ENCODE data around the gene SARDH. TPM values are rescaled to one million over a fixed set of nuclear protein-coding genes. Genes with fewer than 3 reads are reported as not detected.

The SARDH gene
- total and polyA plus RNA-seq, 2 donors (not counting 3 experiments of a cell fraction or from before 2014, with no cell fraction given): 0.19 to 0.44 TPM

- DNase-seq (ENCODE audit: low read depth, low spot score): no peak
- no TSS peak for BruUV-seq (replicated peaks)
Observed at GRCh38 chr9:133631111-133631510, 107.0 kb downstream of the SARDH start.

DNA sequence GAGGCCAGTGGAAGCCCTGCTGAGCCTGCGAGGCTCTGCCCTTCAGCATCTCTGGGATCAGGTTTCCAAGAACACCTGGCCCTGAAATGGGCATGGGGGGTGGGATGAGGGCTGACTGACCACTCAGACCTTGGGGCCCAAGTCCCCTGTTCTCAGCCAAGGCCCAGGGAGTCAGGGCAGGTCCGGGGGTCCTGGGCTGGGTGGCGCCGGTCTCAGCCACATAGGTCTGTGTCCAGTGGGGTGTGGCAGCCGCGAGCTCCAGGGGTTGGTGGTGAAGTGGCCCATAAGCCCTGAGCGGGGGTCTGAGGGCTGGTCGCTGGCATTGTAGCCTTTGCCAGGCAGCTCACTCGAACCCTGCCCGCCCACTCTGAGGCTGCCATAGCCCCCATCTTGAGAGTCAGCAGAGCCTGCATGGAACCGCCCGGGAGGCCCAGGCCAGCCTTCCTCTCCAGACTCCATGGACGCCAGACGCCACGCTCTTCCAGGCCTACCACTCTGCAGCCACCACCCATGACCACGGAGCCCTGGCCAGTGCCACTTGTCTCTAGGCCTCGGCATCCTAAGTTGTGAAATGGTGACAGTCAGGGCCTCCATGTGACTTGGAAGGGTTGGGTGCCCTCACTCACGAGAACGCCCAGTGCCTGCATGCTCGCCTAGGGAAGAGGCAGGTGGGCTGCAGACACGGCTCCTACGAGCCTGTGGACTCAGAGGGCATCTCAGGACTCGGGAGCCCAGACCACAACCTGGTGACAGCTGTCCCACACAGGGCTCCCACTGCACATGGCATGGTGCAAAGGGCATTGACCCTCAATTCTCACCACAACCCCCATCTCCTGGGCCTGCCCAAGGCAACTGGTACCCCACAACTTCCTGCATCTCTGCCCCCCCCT, 108.7 kb downstream of the SARDH start:
- no peaks in the 10 kb centered on the region for H3K9me1 ChIP-seq (replicated peaks; ENCODE audit: control insufficient read depth, extremely low read depth, insufficient read depth, low read length)
- no peaks in the 10 kb centered on the region for H3K9me3 ChIP-seq (replicated peaks; ENCODE audit: control insufficient read depth, insufficient read depth, low read length)
- no peak overlapping the region for H3K4me3 ChIP-seq (replicated peaks in 1 of 3; ENCODE audit: insufficient read depth in 1 of 3, low read depth in 1 of 3, low read length in 3 of 3)
- no peaks in the 10 kb centered on the region for H3K79me2 ChIP-seq (ENCODE audit: control insufficient read depth, insufficient read depth, low read length)
- DNase-seq (ENCODE audit: low read depth, low spot score) (no peak), FAIRE-seq (no peak)
- H3K36me3 ChIP-seq (ENCODE audit: control insufficient read depth in 2 of 2, extremely low read depth in 1 of 2, insufficient read depth in 2 of 2, low read length in 2 of 2): no peaks in the 10 kb centered on the region
- dilution Hi-C loops (cut with MboI; ENCODE audit: extremely low pct_ligation_motif_present, low sequenced_read_pairs): no loop called here
- H3K4me2 ChIP-seq (ENCODE audit: insufficient read depth, low read length): no peak overlapping the region
- CTCF ChIA-PET: no interaction called here
- intact Hi-C loops (cut with micrococcal nuclease): no loop called here
- POLR2A ChIA-PET: no interaction called here
- no TSS peak for BruUV-seq (replicated peaks)
- H3K4me1 ChIP-seq (ENCODE audit: control insufficient read depth, extremely low read depth, insufficient read depth, low read length): no peaks in the 10 kb centered on the region
- no peak overlapping the region for H2AFZ ChIP-seq (ENCODE audit: low read depth, low read length)
- no peaks in the 10 kb centered on the region for H4K20me1 ChIP-seq (replicated peaks; ENCODE audit: control insufficient read depth, extremely low read depth, insufficient read depth, low read length)
- TF ChIP-seq POLR2AphosphoS5 (IDR thresholded peaks at IDR 0.05; ENCODE audit: insufficient read depth, low read depth, low read length) (no peak), EZH2 (IDR thresholded peaks at IDR 0.05; ENCODE audit: borderline replicate concordance, low read depth, low read length, severe bottlenecking) (no peak), CTCF (IDR thresholded peaks at IDR 0.05; ENCODE audit: extremely low read depth in 1 of 2, insufficient read depth in 1 of 2, low read depth in 1 of 2, low read length in 2 of 2) (no peak), MAX (IDR thresholded peaks at IDR 0.05; ENCODE audit: insufficient read depth, insufficient read length) (no peak), JUN (IDR thresholded peaks at IDR 0.05; ENCODE audit: borderline replicate concordance, insufficient read depth, insufficient read length, low read depth) (no peak), POLR2A (IDR thresholded peaks at IDR 0.05; ENCODE audit: low read depth, low read length) (no peak), GATA2 (IDR thresholded peaks at IDR 0.05; ENCODE audit: insufficient read depth, insufficient read length, low read depth, low read length) (no peak), MYC (IDR thresholded peaks at IDR 0.05; ENCODE audit: low read depth, low read length) (no peak), FOS (IDR thresholded peaks at IDR 0.05; ENCODE audit: borderline replicate concordance, insufficient read depth, low read length) (no peak)
- no peak overlapping the region for H3K27ac ChIP-seq (ENCODE audit: insufficient read depth, low read depth, low read length)
- H3K9ac ChIP-seq (replicated peaks; ENCODE audit: extremely low read depth, insufficient read depth, low read length): no peak overlapping the region
- no peaks in the 10 kb centered on the region for H3K27me3 ChIP-seq (ENCODE audit: control insufficient read depth in 2 of 2, insufficient read depth in 2 of 2, low read length in 2 of 2)

More at GRCh38 chr9:133631111-133631510, 107.0 kb downstream of the SARDH start:
- no peaks in the 10 kb centered on the region for H4K20me1 ChIP-seq (replicated peaks; ENCODE audit: control insufficient read depth, extremely low read depth, insufficient read depth, low read length)
- intact Hi-C loops (cut with micrococcal nuclease) (no loop called here), dilution Hi-C loops (cut with MboI; ENCODE audit: extremely low pct_ligation_motif_present, low sequenced_read_pairs) (no loop called here)
- no peak overlapping the region for H3K9ac ChIP-seq (replicated peaks; ENCODE audit: extremely low read depth, insufficient read depth, low read length)
- H3K27ac ChIP-seq (ENCODE audit: insufficient read depth, low read depth, low read length): no peak overlapping the region
- no peaks in the 10 kb centered on the region for H3K9me3 ChIP-seq (replicated peaks; ENCODE audit: control insufficient read depth, insufficient read depth, low read length)
- no peak for FAIRE-seq
- no peak overlapping the region for H3K4me2 ChIP-seq (ENCODE audit: insufficient read depth, low read length)
- no peaks in the 10 kb centered on the region for H3K36me3 ChIP-seq (ENCODE audit: control insufficient read depth in 2 of 2, extremely low read depth in 1 of 2, insufficient read depth in 2 of 2, low read length in 2 of 2)
- H3K79me2 ChIP-seq (ENCODE audit: control insufficient read depth, insufficient read depth, low read length): no peaks in the 10 kb centered on the region
- ChIA-PET POLR2A (no interaction called here), CTCF (no interaction called here)
- no peak overlapping the region for H2AFZ ChIP-seq (ENCODE audit: low read depth, low read length)
- TF ChIP-seq FOS (IDR thresholded peaks at IDR 0.05; ENCODE audit: borderline replicate concordance, insufficient read depth, low read length): no peak
- H3K4me1 ChIP-seq (ENCODE audit: control insufficient read depth, extremely low read depth, insufficient read depth, low read length): no peaks in the 10 kb centered on the region
- no peaks in the 10 kb centered on the region for H3K27me3 ChIP-seq (ENCODE audit: control insufficient read depth in 2 of 2, insufficient read depth in 2 of 2, low read length in 2 of 2)
- no peaks in the 10 kb centered on the region for H3K9me1 ChIP-seq (replicated peaks; ENCODE audit: control insufficient read depth, extremely low read depth, insufficient read depth, low read length)
- H3K4me3 ChIP-seq (replicated peaks in 1 of 3; ENCODE audit: insufficient read depth in 1 of 3, low read depth in 1 of 3, low read length in 3 of 3): no peak overlapping the region
